ENCODE results near the gene PAQR9.

The PAQR9 gene

DNA sequence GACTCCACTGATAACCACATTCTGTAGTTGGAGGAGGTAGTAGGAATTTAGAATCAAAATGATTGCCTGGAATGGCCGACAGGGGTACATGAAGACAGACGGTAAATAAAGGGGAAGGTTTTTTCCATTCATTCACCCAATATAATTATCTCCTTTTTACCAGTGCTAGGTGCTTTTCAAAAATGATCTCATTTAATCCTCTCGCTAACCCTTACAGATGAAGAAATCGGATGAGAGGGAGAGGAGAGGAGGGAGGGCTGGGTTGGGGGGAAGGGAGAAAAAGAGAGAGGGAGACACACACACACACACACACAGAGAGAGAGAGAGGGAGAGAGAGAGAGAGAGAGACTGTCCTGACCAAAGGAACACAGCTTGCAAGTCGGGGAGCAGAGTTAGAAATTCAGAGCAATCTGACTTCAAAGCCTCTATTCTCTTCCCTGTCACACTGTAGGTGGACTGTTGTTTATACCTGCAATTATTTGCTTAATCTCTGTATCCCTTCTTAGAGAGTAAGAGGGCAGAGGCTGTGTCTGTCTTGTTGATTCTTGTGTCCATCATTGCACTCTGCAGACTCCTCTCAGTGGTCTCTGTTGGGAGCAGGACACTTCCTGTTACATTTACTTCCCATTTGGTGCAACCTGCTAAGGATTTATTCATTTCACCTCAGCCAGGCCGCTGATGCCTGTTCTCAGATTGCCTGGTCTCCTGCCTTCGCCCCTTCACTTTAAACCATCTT, 18.7 kb upstream of the PAQR9 start:
- DNase-seq = no peak

DNA sequence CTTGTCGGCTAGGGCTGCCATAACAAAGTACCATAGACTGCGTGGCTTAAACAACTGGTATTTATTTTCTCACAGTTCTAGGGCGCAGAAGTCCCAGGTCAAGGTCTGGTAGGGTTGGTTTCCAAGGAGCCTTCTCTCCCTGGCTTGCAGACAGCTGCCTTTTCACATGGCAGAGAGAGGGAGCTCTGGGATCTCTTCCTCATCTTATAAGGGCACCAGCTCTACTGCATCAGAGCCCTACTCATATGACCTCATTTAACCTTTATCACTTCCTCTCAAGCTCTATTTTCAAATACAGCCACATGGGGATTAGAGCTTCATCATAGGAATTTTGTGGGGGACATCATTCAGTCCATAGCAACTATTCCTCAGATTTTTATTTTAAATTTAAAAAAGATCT, 17.6 kb upstream of the PAQR9 start:
- DNase-seq = no peak

DNA sequence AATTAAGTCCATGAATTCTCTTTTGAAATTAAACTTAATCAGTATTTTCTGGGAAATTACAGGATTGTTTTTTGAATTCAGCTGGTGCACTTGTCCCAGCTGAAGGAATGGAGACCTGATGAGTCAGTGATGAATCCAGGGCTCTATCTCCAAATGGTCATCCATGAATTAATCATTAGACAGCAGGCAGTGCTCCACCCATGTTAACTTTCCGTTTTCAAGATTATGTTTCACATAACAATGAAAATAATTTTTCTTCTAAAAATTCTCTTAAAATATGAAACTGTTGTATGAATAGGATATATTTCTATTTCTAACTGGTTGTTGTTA, 13.9 kb upstream of the PAQR9 start:
- no peak for DNase-seq

DNA sequence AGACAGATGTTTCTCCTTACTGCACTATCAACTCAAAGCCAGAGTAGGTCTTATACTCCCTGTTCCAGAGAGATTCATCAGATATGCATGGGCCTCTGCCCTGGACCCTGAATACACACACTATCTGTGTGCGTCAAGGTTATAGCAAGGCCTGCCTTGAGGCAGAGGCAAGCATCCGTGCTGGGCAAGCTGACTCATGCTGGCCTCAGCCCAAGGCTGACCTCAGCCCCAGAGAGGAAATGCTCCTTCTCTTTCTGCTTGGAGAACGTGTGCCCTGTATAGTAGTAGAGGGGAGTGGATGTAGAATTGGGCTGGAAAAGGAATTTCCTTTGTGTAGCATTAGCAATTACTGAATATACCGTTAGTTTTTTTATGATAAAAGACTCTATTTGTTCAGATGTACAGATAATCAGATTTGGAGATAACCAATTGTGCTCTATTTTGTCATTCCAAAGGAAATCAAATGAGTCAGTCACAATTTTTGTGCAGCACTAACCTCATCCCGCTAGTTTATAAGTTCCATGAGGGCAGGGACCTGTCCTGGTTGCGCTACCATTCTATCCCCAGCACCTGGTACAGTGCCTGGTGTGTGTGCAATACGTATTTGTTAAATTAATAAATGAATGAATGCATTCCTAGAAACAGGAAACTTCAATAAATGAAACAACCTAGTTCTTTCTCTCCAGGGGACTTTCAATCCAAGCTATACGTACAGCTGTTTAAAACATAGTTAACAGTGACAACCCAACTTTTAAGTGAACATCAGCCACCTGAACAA, 13.3 kb upstream of the PAQR9 start:
- no peak for DNase-seq

GRCh38 chr3:142975316-142975995, 12.0 kb upstream of the PAQR9 start:
- DNase-seq = no peak

GRCh38 chr3:142973217-142974009, 9.9 kb upstream of the PAQR9 start:
- DNase-seq = no peak

DNA sequence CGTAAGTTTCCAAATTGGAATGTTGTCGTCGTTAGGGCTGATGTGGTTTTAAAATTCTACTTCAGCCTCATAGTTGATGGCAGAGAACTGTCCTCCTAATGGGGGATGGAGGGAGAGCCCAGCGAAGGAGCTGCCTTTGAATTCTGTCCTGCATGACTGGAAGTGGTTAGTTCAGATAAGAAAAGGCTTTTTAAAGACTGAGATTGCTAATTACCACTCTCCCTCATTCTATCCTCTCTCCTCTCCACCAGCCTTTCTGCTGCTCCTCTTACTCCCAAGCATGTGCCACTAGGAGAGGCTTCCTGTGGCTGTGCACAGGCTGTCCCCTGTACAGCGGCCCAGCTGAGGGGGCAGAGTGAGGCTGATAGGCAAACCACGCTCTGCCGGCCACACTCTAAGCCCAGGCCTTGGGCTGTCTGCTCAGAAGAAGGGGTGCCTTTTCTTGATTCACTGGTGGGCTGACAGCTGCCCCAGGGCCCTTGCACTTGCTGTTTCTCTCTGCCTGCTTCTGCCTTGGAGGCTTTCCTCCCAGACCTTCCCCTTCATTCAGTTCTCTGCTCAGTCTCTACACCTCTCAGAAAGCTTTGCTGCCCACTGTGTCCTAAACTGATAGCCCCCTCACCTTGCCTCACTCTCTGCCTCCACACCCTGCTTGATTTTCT, 8.7 kb upstream of the PAQR9 start:
- DNase-seq = no peak

DNA sequence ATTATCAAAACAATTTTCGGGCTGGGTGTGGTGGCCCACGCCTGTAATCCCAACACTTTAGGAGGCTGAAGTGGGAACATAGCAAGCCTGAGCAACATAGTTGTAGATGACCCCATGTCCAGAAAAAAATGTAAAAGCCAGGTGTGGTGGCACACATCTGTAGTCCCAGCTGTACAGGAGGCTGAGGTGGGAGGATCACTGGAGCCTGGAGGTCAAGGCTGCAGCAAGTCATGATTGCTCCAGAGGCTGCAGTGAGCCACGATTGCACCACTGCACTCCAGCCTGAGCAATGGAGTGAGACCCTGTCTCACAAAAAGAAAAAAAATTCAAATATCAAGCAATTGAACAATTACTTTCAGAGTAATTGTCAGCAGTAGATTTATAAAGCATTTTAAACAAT, 8.0 kb upstream of the PAQR9 start:
- DNase-seq = no peak

- DNase-seq = no peak
Observed at GRCh38 chr3:142968319-142969025, 5.0 kb upstream of the PAQR9 start.

GRCh38 chr3:142966808-142967207, 3.3 kb upstream of the PAQR9 start:
- DNase-seq = no peak

- DNase-seq = no peak
Observed at GRCh38 chr3:142965581-142965980, 2.1 kb upstream of the PAQR9 start.

DNA sequence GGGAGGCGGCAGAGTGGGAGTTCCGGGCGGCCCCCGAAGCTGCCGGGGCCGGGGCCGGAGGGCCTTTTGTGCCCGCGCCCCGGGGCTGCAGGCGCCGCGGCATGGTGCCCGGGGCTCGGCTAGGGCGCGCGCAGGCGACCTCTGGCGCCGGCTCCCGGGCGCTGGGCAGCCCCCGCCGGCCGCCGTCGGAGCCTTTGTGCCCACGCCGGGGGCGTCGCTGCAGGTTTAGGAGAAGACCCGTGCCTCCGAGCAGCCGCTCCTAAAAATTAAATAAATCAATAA, 299 bp downstream of the PAQR9 start:
- peak; percentile 45 for DNase-seq

- no peak for DNase-seq
Observed at GRCh38 chr3:142962520-142963233, 797 bp downstream of the PAQR9 start.

DNA sequence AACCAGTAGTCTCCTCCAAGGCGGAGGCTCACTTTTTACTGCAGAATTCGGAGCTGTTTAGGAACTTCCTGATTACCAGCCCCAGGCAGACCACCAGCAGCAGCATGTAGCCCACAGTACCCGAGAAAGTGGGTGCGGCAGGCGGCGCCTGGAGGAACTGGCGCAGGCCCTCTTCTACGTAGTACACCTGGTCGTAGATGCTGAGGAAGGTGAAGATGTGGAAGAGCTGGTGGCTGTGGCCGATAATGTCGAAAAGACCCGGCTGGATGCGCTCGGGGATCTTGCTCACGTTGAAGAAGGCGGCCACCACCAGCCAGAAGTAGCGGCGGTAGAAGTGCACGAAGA, 1.3 kb downstream of the PAQR9 start:
- no peak for DNase-seq

- DNase-seq = no peak
Observed at GRCh38 chr3:142961539-142961938, 1.9 kb downstream of the PAQR9 start.

- no peak for DNase-seq
Observed at GRCh38 chr3:142960322-142960850, 3.1 kb downstream of the PAQR9 start.

DNA sequence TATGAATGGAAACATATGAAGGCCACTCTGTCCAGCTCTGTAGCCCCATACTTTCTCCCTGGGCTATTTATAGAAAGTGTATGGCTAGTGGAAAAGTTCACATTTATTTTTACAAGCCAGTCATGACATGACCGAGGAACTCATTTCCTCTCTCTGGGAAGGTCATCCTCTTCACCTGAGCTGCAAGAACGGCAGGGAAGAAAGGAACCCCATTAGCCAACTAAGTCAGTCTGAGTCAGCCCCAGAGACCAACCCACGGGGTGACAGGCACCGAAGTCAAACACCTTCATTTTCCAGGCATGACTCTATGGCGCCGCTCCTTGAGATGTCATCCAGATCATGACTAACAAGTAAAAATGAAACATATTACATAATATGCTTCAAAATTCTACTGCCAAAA, 4.8 kb downstream of the PAQR9 start:
- no peak for DNase-seq

GRCh38 chr3:142953443-142953842, 10.0 kb downstream of the PAQR9 start:
- DNase-seq = no peak

- no peak for DNase-seq
Observed at GRCh38 chr3:142952272-142953193, 10.9 kb downstream of the PAQR9 start.

DNA sequence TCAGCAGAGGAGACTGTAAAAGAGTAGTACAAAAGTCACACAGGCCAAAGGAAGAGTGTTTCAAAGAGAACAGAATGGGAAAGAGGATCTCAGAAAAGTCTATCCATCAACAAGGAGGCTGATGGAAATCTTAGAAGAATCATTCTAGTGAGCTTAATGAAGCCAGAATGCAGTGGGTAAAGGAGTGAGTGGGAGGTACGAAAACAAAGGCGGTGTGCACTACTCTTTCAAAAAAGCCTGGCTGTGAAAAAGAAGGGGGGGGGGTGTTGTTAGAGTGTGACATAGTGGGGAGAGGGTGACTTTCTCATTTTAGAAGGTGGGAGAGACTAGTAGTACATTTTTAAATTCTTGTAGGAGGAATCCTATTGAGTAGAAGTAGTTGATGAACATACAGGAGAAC, 11.7 kb downstream of the PAQR9 start:
- DNase-seq = no peak
